GM21737 (cell line): ENCODE measurements around the gene MTFMT.
"Not testable (repeated sequence)": the region's sequence is repeated elsewhere in the genome, so short reads cannot be mapped to it uniquely, and the experiment has no call there.

Source experiments
- ATAC-seq: cut with Tn5 transposase; IDR thresholded peaks from one replicate; pipeline ENCODE4 v1.9.1; 2021; ENCODE audit warnings: mild to moderate bottlenecking, moderate library complexity; ENCODE audit not compliant: unreplicated experiment

The MTFMT gene

GRCh38 chr15:65060641-65061397 is 31.4 kb upstream of the MTFMT start:
- ATAC-seq: no peak

GRCh38 chr15:65059931-65060596 is 30.6 kb upstream of the MTFMT start:
- no peak for ATAC-seq

GRCh38 chr15:65059369-65059750 is 29.9 kb upstream of the MTFMT start:
- no peak for ATAC-seq

GRCh38 chr15:65058394-65059368 is 29.2 kb upstream of the MTFMT start:
- no peak for ATAC-seq

GRCh38 chr15:65057549-65057940 is 28.1 kb upstream of the MTFMT start:
- ATAC-seq: no peak

GRCh38 chr15:65056868-65057548 is 27.6 kb upstream of the MTFMT start:
- no peak for ATAC-seq

- no peak for ATAC-seq
Observed at GRCh38 chr15:65056106-65056505, 26.7 kb upstream of the MTFMT start.

- no peak for ATAC-seq
Observed at GRCh38 chr15:65055201-65055870, 25.9 kb upstream of the MTFMT start.

GRCh38 chr15:65054333-65055200 is 25.1 kb upstream of the MTFMT start:
- ATAC-seq: no peak

GRCh38 chr15:65052956-65053355 is 23.5 kb upstream of the MTFMT start:
- no peak for ATAC-seq

- ATAC-seq: no peak
Observed at GRCh38 chr15:65051266-65051665, 21.8 kb upstream of the MTFMT start.

GRCh38 chr15:65050270-65050669 is 20.8 kb upstream of the MTFMT start:
- ATAC-seq: no peak

- ATAC-seq: peak; percentile 88
Observed at GRCh38 chr15:65049418-65049840, 20.0 kb upstream of the MTFMT start.

- ATAC-seq: no peak
Observed at GRCh38 chr15:65048241-65048640, 18.8 kb upstream of the MTFMT start.

GRCh38 chr15:65044724-65045481 is 15.5 kb upstream of the MTFMT start, which contains the start of gene SLC51B:
TSS of gene SLC51B (plus strand) at chr15:65045387. CDS start at chr15:65050005, 4,618 bp downstream.
- ATAC-seq: no peak

- not testable (repeated sequence) for ATAC-seq
Observed at GRCh38 chr15:65044218-65044617, 14.8 kb upstream of the MTFMT start.

- ATAC-seq: no peak
Observed at GRCh38 chr15:65042776-65043327, 13.4 kb upstream of the MTFMT start.

- ATAC-seq: no peak
Observed at GRCh38 chr15:65041787-65042186, 12.3 kb upstream of the MTFMT start.
